ENCODE measurements around the gene CYP4F3. TPM values are rescaled to one million over a fixed set of nuclear protein-coding genes. Genes with fewer than 3 reads are reported as not detected.

The CYP4F3 gene
- total and polyA plus RNA-seq, 2 of the 13 experiments (the other 11 are each of a cell fraction or from before 2014, with no cell fraction given), result 17.8 to 22.8 TPM

DNA sequence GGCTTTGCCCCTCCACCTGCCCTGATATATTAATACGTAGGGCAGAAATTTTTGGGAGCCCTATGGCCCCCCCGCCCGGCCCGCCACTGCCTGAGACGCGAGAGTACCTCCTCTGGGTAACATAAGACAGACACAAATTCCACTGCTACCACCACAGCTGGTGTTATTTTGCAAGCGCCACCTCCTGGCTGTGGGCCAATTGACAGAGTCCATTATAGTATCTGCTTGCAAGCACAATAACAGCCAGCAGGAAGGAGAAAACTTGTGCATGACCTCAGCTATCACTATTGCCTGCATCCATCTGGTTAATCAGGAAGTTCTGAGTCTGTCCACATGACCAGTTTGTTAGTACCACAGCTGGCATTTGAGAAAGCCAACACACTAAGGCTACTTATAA is 61.8 kb downstream of the CYP4F3 start:
- in situ Hi-C loops (cut with HindIII; ENCODE audit: extremely low pct_ligation_motif_present, low pct_unique_long_range_greater_than_20kb), result no loop called here
- no peak overlapping the region for H2AFZ ChIP-seq (ENCODE audit: low read length)
- peak; percentile 91 for FAIRE-seq
- TF ChIP-seq MBNL3 (CRISPR knock-in tag; conservative IDR thresholded peaks at IDR 0.05), result no peak
- TF ChIP-seq HOMEZ (CRISPR knock-in tag; IDR thresholded peaks at IDR 0.05; ENCODE audit: low read depth), result no peak
- 0 out of 2 replicates have a peak, but pooled peaks have one; percentile 20 for TF ChIP-seq ZNF24 (IDR thresholded peaks at IDR 0.05)
- no peak for TF ChIP-seq ZZZ3 (CRISPR knock-in tag; IDR thresholded peaks at IDR 0.05; ENCODE audit: borderline replicate concordance)
- no peak for TF ChIP-seq ATF3 (CRISPR knock-in tag; IDR thresholded peaks at IDR 0.05)
- TF ChIP-seq HNF4A (CRISPR knock-in tag; IDR thresholded peaks at IDR 0.05), result peak; percentile 25; the same call in 1 of the 2 replicates
- TF ChIP-seq ZNF441 (CRISPR knock-in tag; IDR thresholded peaks at IDR 0.05; ENCODE audit: borderline replicate concordance), result no peak
- TF ChIP-seq, protein P1, sequence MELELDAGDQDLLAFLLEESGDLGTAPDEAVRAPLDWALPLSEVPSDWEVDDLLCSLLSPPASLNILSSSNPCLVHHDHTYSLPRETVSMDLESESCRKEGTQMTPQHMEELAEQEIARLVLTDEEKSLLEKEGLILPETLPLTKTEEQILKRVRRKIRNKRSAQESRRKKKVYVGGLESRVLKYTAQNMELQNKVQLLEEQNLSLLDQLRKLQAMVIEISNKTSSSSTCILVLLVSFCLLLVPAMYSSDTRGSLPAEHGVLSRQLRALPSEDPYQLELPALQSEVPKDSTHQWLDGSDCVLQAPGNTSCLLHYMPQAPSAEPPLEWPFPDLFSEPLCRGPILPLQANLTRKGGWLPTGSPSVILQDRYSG (CRISPR knock-in tag; IDR thresholded peaks at IDR 0.05), result no peak
- TF ChIP-seq WIZ (CRISPR knock-in tag; IDR thresholded peaks at IDR 0.05), result no peak
- TF ChIP-seq, protein P2, sequence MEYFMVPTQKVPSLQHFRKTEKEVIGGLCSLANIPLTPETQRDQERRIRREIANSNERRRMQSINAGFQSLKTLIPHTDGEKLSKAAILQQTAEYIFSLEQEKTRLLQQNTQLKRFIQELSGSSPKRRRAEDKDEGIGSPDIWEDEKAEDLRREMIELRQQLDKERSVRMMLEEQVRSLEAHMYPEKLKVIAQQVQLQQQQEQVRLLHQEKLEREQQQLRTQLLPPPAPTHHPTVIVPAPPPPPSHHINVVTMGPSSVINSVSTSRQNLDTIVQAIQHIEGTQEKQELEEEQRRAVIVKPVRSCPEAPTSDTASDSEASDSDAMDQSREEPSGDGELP (IDR thresholded peaks at IDR 0.05; ENCODE audit: borderline replicate concordance, low read depth), result peak; percentile 85
- no peak for TF ChIP-seq NR1H2 (CRISPR knock-in tag; IDR thresholded peaks at IDR 0.05; ENCODE audit: borderline replicate concordance, low read depth)
- TF ChIP-seq ZNF574 (CRISPR knock-in tag; IDR thresholded peaks at IDR 0.05), result 0 out of 2 replicates have a peak, but pooled peaks have one; percentile 21
- TF ChIP-seq NFIC (IDR thresholded peaks at IDR 0.05; ENCODE audit: low read length), result no peak
- TF ChIP-seq CEBPB (IDR thresholded peaks at IDR 0.05; ENCODE audit: borderline replicate concordance, low read depth, low read length), result peak; percentile 58; the same call in 1 of the 2 replicates

More for the DNA sequence above, 61.8 kb downstream of the CYP4F3 start:
- DNase-seq (ENCODE audit: low spot score) (peak; percentile 83), ATAC-seq (peak; percentile 86)
- no TSS peak for BruUV-seq (replicated peaks)
- Histone ChIP-seq H3K4me3 (replicated peaks in 1 of 3; ENCODE audit: insufficient read depth in 1 of 3, low read depth in 2 of 3, low read length in 3 of 3) (peak overlapping the region in 1 of 3 experiments; percentile 43; a peak in 2 of 6 replicates), H4K20me1 (ENCODE audit: insufficient read depth, low read length) (no peaks in the 10 kb centered on the region; the same call in 1 of the 2 replicates), H3K9me3 (ENCODE audit: low read length) (no peaks in the 10 kb centered on the region), H3K27me3 (ENCODE audit: control insufficient read depth in 1 of 2, insufficient read depth in 2 of 2, low read length in 2 of 2) (no peaks in the 10 kb centered on the region), H3K4me2 (ENCODE audit: low read depth, low read length) (peak overlapping the region; percentile 63), H3K9ac (ENCODE audit: insufficient read depth, low read depth, low read length) (no peak overlapping the region), H3K27ac (ENCODE audit: extremely low read length, insufficient read depth, low read length) (peak overlapping the region; percentile 72), H3K79me2 (ENCODE audit: insufficient read depth, low read length) (no peaks in the 10 kb centered on the region), H3K4me1 (ENCODE audit: insufficient read depth, low read length) (peaks cover 28% of the 10 kb centered on the region), H3K36me3 (replicated peaks in 1 of 2; ENCODE audit: control insufficient read depth in 1 of 2, insufficient read depth in 2 of 2, low read length in 2 of 2) (no peaks in the 10 kb centered on the region)
- intact Hi-C loops (cut with micrococcal nuclease; ENCODE audit: unreplicated experiment), result loop anchor here (2.0 kb wide), 1 partner anchor 70 kb away; no protein-coding TSS in a partner anchor
- ChIA-PET POLR2A (interaction anchor here (1.8 to 2.6 kb wide), 2 partner anchors 29 to 62 kb away, joined by 8 to 11 read pairs; partner anchors contain the start of genes CYP4F12 and CYP4F3), CTCF (ENCODE audit: low intra/inter-chr PET ratio, low total read pairs) (interaction anchor here (2.5 kb wide), 1 partner anchor 73 kb away, joined by 10 read pairs; no protein-coding TSS in a partner anchor)
- 5% methylated on average over 6 of the region's 7 CpGs for WGBS (ENCODE audit: low lambda C conversion rate)

Measured in HepG2 (cell line).